BLaER1 (cell line): ENCODE measurements around the gene ZNF564.

Experiments used
- H3K27ac ChIP-seq: shearing (Covaris generic); formaldehyde crosslinking; 2 replicates; pipeline ENCODE4 v1.8.1; 2022
- H3K27me3 ChIP-seq: shearing (Covaris generic); formaldehyde crosslinking; 2 replicates; pipeline ENCODE4 v1.8.1; 2022
- H3K36me3 ChIP-seq: shearing (Covaris generic); formaldehyde crosslinking; 2 replicates; pipeline ENCODE4 v1.8.1; 2022
- H3K4me1 ChIP-seq: shearing (Covaris generic); formaldehyde crosslinking; 2 replicates; pipeline ENCODE4 v1.8.1; 2022
- H3K4me2 ChIP-seq: shearing (Covaris generic); formaldehyde crosslinking; 2 replicates; pipeline ENCODE4 v1.8.1; 2022
- H3K4me3 ChIP-seq: shearing (Covaris generic); formaldehyde crosslinking; 2 replicates; pipeline ENCODE4 v1.8.1; 2022
- H3K9ac ChIP-seq: shearing (Covaris generic); formaldehyde crosslinking; 2 replicates; pipeline ENCODE4 v1.8.1; 2022
- H3K9me3 ChIP-seq: shearing (Covaris generic); formaldehyde crosslinking; 2 replicates; pipeline ENCODE4 v1.8.1; 2022
- H4K20me1 ChIP-seq: shearing (Covaris generic); formaldehyde crosslinking; 2 replicates; pipeline ENCODE4 v1.8.1; 2022
- Cebpa-rat ChIP-seq: shearing (Covaris generic); IDR thresholded peaks from 2 replicates; pipeline ENCODE4 v1.8.1; 2022

The ZNF564 gene

DNA sequence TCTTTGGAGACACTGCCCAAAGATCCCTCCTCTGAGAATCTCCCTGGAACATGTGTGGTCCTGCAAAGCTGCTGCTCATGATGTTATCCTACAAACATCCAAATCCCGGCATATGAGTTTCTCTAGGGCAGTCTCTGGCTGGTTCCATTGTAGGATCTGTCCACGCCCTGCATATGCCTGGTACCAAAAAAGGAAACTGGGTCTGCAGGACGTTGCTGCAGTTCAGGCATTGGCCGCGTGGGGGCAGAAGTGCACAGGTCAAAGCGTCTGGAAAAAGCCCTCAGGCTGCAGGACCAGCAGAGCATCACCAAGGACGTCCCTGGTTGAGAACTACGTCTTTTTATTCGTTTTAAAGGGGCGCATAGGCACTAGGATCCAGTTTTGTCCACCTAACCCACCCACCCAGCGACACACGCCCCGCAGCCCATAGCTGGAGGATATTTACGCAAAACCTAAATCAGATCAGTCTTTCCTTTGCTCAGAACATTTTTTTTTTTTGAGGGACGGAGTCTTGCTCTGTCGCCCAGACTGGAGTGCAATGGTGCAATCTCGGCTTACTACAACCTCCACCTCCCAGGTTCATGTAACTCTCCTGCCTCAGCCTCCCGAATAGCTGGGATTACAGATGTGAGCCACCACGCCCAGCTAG is 12.9 kb upstream of the ZNF564 start:
- H3K4me3 ChIP-seq, result no peak overlapping the region
- H3K9me3 ChIP-seq, result no peaks in the 10 kb centered on the region
- H3K36me3 ChIP-seq, result no peaks in the 10 kb centered on the region
- TF ChIP-seq Cebpa-rat, result no peak
- no peaks in the 10 kb centered on the region for H3K4me1 ChIP-seq
- no peaks in the 10 kb centered on the region for H3K27me3 ChIP-seq
- no peak overlapping the region for H3K4me2 ChIP-seq
- no peaks in the 10 kb centered on the region for H4K20me1 ChIP-seq
- no peak overlapping the region for H3K27ac ChIP-seq
- H3K9ac ChIP-seq, result no peak overlapping the region

DNA sequence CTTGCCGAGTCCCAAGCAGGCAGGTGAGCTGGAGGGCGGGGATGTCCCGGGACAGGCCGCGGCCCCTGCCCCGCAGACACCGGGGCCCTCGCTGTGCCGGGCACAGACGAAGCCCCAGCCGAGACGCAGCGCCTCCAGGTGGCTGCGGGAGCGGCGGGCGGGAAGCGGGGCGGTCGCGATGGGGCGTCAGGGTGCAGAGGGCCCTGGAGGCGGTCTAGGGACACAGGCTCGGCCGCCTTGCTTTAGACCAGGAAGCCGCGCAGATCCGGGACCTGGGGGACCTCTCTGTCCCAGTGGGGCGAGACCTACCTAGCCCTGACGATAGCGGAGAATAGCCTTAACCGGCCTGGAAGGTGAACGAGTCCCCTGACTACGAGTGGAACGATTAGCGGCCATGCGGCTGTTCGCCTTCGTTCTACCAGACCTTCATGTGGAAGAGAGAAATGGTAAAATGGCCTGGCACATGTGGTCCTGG is 4.2 kb upstream of the ZNF564 start:
- no peak overlapping the region for H3K27ac ChIP-seq
- peaks cover 4% of the 10 kb centered on the region; the same call in 1 of the 2 replicates for H4K20me1 ChIP-seq
- H3K9me3 ChIP-seq, result 0 out of 2 replicates have a peak, but pooled peaks cover 4% of the 10 kb centered on the region
- H3K4me3 ChIP-seq, result no peak overlapping the region
- H3K4me1 ChIP-seq, result peaks cover 12% of the 10 kb centered on the region
- no peak overlapping the region for H3K9ac ChIP-seq
- H3K36me3 ChIP-seq, result no peaks in the 10 kb centered on the region
- no peaks in the 10 kb centered on the region for H3K27me3 ChIP-seq
- TF ChIP-seq Cebpa-rat, result no peak
- H3K4me2 ChIP-seq, result no peak overlapping the region

DNA sequence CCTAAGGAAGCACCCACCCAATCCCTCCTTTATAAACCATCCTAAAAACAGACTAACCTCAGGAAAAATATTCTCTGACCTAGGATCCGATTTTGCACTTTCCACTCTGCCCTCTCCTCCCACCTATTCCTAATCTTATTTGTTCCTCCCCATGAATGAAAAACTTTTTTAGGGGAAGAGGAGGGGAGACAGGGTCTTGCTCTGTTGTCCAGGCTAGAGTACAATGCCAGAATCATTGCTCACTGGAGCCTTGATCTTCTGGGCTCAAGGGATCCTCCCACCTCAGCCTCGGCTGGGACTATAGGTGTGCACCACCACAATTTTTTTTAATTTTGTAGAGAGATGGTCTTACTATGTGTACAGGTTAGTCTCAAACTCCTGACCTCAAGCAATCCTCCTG is 4.4 kb downstream of the ZNF564 start:
- H3K4me3 ChIP-seq, result no peak overlapping the region
- no peak overlapping the region for H3K27ac ChIP-seq
- peaks cover 16% of the 10 kb centered on the region for H3K4me1 ChIP-seq
- H3K9ac ChIP-seq, result no peak overlapping the region
- H3K9me3 ChIP-seq, result peaks cover 65% of the 10 kb centered on the region
- H4K20me1 ChIP-seq, result peaks cover 61% of the 10 kb centered on the region; the same call in 1 of the 2 replicates
- H3K36me3 ChIP-seq, result peaks cover 79% of the 10 kb centered on the region
- no peak overlapping the region for H3K4me2 ChIP-seq
- H3K27me3 ChIP-seq, result no peaks in the 10 kb centered on the region
- no peak for TF ChIP-seq Cebpa-rat

DNA sequence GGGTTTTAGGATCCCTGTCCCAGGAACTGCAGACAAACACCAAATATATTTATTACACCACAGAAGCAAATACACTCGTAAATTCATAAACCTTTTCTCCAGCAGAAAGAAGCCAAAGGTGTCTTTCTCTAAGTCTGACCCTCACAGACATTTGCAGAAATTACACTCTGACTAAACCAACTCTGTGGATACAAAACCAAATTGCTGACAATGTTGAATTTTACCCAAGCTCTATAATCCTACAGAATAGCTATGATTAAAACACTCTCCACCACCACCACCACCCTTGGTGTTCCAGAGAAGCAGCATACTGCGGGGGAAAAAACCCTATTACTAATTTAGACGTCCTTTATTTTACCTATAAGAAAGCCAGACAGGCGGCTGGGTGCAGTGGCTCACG is 5.2 kb downstream of the ZNF564 start:
- H3K4me3 ChIP-seq, result no peak overlapping the region
- H3K27ac ChIP-seq, result no peak overlapping the region
- H3K4me2 ChIP-seq, result no peak overlapping the region
- H3K27me3 ChIP-seq, result no peaks in the 10 kb centered on the region
- H3K36me3 ChIP-seq, result peaks cover 87% of the 10 kb centered on the region
- no peak overlapping the region for H3K9ac ChIP-seq
- H3K4me1 ChIP-seq, result peaks cover 16% of the 10 kb centered on the region
- no peak for TF ChIP-seq Cebpa-rat
- peaks cover 73% of the 10 kb centered on the region for H3K9me3 ChIP-seq
- peaks cover 61% of the 10 kb centered on the region; the same call in 1 of the 2 replicates for H4K20me1 ChIP-seq

DNA sequence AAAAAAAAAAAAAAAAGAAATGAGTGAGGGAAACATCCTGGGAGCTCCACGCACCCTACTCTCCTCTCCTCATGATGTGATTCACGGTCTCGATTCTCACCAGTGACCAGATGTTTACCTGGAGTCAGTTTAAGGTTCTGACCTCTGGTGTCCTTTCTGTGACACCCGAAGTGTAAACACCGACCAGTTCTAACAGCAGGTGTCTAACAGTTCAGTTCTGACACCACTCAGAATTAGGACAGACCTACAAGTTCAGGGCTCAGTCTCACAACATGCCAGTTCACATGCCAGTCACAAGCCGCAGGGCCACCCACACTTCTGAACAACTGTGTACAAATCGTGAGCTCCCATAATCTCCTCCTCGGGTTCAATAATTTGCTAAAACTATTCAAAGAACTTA is 6.0 kb downstream of the ZNF564 start:
- no peak for TF ChIP-seq Cebpa-rat
- Histone ChIP-seq H3K27ac (no peak overlapping the region), H3K36me3 (peaks cover 95% of the 10 kb centered on the region), H3K27me3 (no peaks in the 10 kb centered on the region), H3K4me1 (peaks cover 13% of the 10 kb centered on the region), H3K9ac (no peak overlapping the region), H3K4me3 (no peak overlapping the region), H4K20me1 (peaks cover 55% of the 10 kb centered on the region; the same call in 1 of the 2 replicates), H3K9me3 (peaks cover 81% of the 10 kb centered on the region), H3K4me2 (no peak overlapping the region)

DNA sequence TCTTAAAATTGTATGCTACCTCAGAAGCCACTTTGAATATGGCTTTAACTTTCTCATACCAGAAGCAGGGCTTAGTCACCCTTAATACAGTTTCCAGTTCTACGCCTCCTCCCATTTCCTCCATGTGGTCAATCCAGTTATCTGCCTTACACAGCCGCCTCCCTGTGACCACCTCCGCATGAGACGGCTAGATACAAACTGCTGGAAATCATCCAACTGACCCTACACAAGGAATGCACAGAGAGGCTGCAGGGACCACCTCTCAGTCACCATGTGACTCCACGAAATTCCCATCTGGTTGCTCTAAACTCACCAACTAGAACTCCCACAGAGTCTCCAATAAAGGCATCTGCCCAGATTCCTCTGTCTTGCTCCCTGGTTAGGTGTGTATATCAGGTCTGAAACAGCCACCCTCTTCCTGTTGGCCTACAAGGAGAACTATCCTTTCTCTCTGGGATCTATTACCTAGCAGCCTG is 6.8 kb downstream of the ZNF564 start:
- Histone ChIP-seq H3K9me3 (peaks cover 89% of the 10 kb centered on the region), H4K20me1 (peaks cover 48% of the 10 kb centered on the region; the same call in 1 of the 2 replicates)

DNA sequence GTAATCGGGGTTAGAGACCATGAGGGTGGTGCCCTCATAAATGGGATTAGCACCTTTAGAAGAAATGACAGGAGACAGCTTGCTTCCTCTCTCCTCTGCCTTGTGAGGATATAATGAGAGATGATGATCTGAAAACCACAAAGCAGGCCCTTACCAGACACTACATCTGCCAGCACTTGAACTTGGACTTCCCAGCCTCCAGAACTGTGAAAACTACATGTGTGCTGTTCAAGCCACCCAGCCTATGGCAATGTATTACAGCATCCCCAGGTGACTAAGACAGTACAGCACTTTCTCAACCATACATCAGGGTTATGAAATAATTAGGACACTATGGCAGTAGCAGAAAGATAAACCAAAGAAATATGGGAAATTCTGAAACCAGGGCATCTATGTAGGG is 7.4 kb downstream of the ZNF564 start:
- H3K4me3 ChIP-seq, result no peak overlapping the region
- no peak overlapping the region for H3K9ac ChIP-seq
- TF ChIP-seq Cebpa-rat, result no peak
- peaks cover 42% of the 10 kb centered on the region; the same call in 1 of the 2 replicates for H4K20me1 ChIP-seq
- H3K36me3 ChIP-seq, result peaks cover 98% of the 10 kb centered on the region
- no peaks in the 10 kb centered on the region for H3K27me3 ChIP-seq
- peaks cover 95% of the 10 kb centered on the region for H3K9me3 ChIP-seq
- no peak overlapping the region for H3K27ac ChIP-seq
- no peak overlapping the region for H3K4me2 ChIP-seq
- no peaks in the 10 kb centered on the region; the same call in 1 of the 2 replicates for H3K4me1 ChIP-seq

More for the DNA sequence above, 6.8 kb downstream of the ZNF564 start:
- no peak overlapping the region for H3K4me3 ChIP-seq
- TF ChIP-seq Cebpa-rat, result no peak
- H3K36me3 ChIP-seq, result peaks cover 98% of the 10 kb centered on the region
- H3K9ac ChIP-seq, result no peak overlapping the region
- peaks cover 4% of the 10 kb centered on the region for H3K4me1 ChIP-seq
- no peaks in the 10 kb centered on the region for H3K27me3 ChIP-seq
- H3K27ac ChIP-seq, result no peak overlapping the region
- no peak overlapping the region for H3K4me2 ChIP-seq

DNA sequence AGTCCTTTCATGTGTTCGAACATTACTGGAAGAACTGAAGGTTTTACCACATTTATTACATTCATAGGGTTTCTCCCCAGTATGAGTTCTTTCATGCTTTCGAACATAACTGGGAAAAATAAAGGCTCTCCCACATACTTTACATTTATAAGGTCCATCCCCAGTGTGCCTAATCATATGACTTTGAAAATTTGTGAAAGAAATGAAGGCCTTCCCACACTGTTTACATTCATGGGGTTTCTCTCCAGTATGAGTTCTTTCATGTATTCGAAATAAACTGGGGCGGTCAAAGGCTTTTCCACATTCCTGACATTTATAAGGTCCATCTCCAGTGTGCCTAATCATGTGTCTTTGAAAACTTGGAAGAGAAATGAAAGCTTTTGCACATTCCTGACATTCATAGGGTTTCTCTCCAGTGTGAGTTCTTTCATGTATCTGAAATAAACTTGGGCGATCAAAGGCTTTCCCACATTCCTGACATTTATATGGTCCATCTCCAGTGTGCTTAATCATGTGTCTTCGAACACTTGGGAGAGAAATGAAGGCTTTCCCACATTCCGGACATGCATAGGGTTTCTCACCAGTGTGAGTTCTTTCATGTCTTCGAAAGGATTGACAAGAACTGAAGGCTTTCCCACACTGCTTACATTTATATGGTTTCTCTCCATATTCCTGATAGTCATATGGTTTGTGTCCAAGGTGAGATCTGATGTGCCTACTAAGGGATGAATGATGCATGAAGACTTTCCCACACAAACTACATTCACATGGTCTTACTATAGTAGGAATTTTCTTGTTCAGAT is 24.0 kb downstream of the ZNF564 start:
- H3K9me3 ChIP-seq, result peaks cover 100% of the 10 kb centered on the region
- H3K36me3 ChIP-seq, result peaks cover 98% of the 10 kb centered on the region
- peak overlapping the region; percentile 39 for H3K4me3 ChIP-seq
- TF ChIP-seq Cebpa-rat, result no peak
- H3K27ac ChIP-seq, result no peak overlapping the region
- no peak overlapping the region for H3K4me2 ChIP-seq
- H4K20me1 ChIP-seq, result no peaks in the 10 kb centered on the region
- H3K27me3 ChIP-seq, result no peaks in the 10 kb centered on the region
- no peaks in the 10 kb centered on the region for H3K4me1 ChIP-seq
- H3K9ac ChIP-seq, result no peak overlapping the region

DNA sequence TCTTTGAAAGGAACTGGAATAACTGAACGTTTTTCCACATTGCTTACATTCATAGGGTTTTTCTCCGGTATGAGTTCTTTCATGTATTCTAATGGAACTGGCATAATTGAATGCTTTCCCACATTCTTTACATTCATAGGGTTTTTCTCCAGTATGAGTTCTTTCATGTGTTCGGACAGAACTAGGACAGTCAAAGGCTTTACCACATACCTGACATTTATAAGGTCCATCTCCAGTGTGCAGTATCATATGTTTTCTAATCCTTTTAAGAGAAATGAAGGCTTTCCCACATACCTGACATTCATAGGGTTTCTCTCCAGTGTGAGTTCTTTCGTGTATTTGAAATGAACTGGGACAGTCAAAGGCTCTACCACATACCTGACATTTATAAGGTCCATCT is 24.7 kb downstream of the ZNF564 start:
- Histone ChIP-seq H3K27ac (no peak overlapping the region), H3K4me1 (no peaks in the 10 kb centered on the region), H4K20me1 (no peaks in the 10 kb centered on the region), H3K36me3 (peaks cover 100% of the 10 kb centered on the region), H3K4me3 (peak overlapping the region; percentile 39), H3K27me3 (no peaks in the 10 kb centered on the region), H3K9me3 (peaks cover 100% of the 10 kb centered on the region), H3K9ac (no peak overlapping the region), H3K4me2 (no peak overlapping the region)
- no peak for TF ChIP-seq Cebpa-rat

DNA sequence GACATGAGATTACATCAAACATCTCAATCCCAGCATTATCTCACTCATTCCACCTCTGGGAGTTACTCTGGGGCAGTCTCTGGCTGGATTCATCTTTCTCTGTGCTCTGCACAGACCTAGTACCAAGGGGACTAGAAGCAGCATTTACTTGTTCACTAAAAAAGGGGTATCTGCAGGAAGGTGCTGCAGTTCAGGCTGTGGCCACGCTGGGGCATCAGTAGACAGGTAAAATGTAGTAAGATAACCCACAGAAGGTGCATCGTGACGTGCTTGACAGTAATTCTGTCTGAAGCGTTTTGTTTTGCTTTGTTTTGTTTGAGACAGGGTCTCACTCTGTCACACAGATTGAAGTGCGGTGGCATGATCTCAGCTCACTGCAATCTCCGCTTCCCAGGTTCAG is 29.3 kb downstream of the ZNF564 start:
- no peaks in the 10 kb centered on the region for H4K20me1 ChIP-seq
- H3K9ac ChIP-seq, result no peak overlapping the region
- H3K4me2 ChIP-seq, result no peak overlapping the region
- no peaks in the 10 kb centered on the region for H3K27me3 ChIP-seq
- no peak for TF ChIP-seq Cebpa-rat
- peaks cover 4% of the 10 kb centered on the region; the same call in 1 of the 2 replicates for H3K4me1 ChIP-seq
- H3K9me3 ChIP-seq, result peaks cover 100% of the 10 kb centered on the region
- H3K4me3 ChIP-seq, result no peak overlapping the region
- H3K36me3 ChIP-seq, result peaks cover 88% of the 10 kb centered on the region
- no peak overlapping the region for H3K27ac ChIP-seq
